Effector memory CD4-positive, alpha-beta T cell (primary cell): Measurements from ENCODE around the gene POLR2J2.
"Not testable (repeated sequence)": the region's sequence is repeated elsewhere in the genome, so short reads cannot be mapped to it uniquely, and the experiment has no call there.

Source experiments
- DNase-seq, 3 donors: peaks; one replicate each; pipeline ENCODE4 v3.0.0-alpha.2; 2020
- H3K27ac ChIP-seq: 2 replicates; pipeline ENCODE4 v1.7.0; 2013; ENCODE audit warnings: mild to moderate bottlenecking, low read length, moderate library complexity; ENCODE audit not compliant: insufficient read depth, poor library complexity, severe bottlenecking
- H3K27me3 ChIP-seq: replicated peaks from 2 replicates; pipeline ENCODE4 v1.7.0; 2013; ENCODE audit warnings: mild to moderate bottlenecking, low read length; ENCODE audit not compliant: insufficient read depth, control insufficient read depth, poor library complexity, severe bottlenecking
- H3K36me3 ChIP-seq: 2 replicates; pipeline ENCODE4 v1.7.0; 2013; ENCODE audit warnings: mild to moderate bottlenecking, low read length, moderate library complexity; ENCODE audit not compliant: control insufficient read depth, insufficient read depth
- H3K4me1 ChIP-seq: 2 replicates; pipeline ENCODE4 v1.7.0; 2013; ENCODE audit warnings: low read length, mild to moderate bottlenecking; ENCODE audit not compliant: control insufficient read depth, insufficient read depth, poor library complexity, severe bottlenecking
- H3K4me3 ChIP-seq: 2 replicates; pipeline ENCODE4 v1.7.0; 2013; ENCODE audit warnings: low read length, low read depth, mild to moderate bottlenecking; ENCODE audit not compliant: insufficient read depth, poor library complexity, severe bottlenecking
- H3K9me3 ChIP-seq: 2 replicates; pipeline ENCODE4 v1.7.0; 2013; ENCODE audit warnings: mild to moderate bottlenecking, low read length, moderate library complexity; ENCODE audit not compliant: control insufficient read depth

Gene POLR2J2

DNA sequence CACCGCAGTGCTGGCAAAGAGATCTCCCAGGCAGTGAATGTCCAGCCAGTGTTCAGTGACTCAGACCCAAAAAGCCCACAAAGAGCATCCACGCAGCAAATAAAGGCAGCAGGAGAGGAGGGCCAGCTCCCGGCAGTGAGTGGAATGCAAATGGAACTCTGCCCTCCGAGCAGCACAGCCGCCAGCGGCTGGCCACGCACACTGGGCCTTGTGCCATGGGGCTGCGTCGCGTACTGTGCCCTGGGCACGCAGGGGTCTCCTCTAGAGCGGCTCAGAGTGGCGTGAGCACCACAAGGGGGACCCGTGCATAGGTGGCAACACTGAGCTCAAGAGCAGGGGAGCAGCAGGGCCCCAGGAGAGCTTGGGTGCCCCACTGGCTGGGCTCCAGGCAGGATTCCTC, 3.9 kb downstream of the POLR2J2 start:
- not testable (repeated sequence) for H3K9me3 ChIP-seq, H3K27ac ChIP-seq, H3K27me3 ChIP-seq, H3K4me1 ChIP-seq, H3K4me3 ChIP-seq, H3K36me3 ChIP-seq, DNase-seq

DNA sequence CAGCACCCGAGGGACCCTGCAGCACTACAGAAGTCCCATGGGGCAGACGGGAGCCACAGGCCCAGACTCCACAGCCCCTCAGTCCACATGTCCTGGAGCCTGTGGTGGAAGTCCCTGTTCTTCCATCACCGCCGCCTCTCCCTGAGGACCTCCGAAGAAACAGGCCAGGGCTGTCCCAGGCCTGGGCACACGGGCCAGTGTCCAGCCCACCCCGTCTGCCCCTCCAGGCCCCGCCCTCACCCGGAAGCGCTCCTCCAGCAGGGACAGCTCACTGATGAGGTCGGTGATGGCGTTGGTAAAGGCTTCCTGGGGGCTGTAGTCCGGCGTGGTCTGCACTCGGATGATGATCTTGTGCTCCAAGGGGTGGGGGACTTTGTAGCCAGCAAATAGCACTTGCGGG, 4.6 kb downstream of the POLR2J2 start:
- H3K4me1 ChIP-seq, H3K9me3 ChIP-seq, H3K36me3 ChIP-seq, DNase-seq, H3K4me3 ChIP-seq, H3K27ac ChIP-seq, H3K27me3 ChIP-seq: not testable (repeated sequence)

DNA sequence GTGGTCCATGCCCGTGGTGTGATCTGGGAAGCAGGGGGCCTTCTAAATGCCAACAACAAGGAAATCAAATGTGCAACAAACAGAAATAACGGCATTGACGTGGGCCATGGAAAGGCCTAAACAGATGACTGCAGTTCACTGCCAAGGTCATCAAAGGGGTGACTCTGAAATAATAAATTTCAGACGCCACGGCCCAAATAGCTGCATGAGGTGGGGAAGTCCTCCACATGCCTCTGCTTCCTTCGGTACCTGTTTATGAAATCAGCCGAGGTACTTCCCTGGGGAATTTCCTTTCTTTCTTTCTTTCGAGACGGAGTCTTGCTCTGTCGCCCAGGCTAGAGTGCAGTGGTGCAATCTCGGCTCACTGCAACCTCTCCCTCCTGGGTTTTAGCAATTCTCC, 6.7 kb downstream of the POLR2J2 start:
- DNase-seq, H3K9me3 ChIP-seq, H3K36me3 ChIP-seq, H3K4me3 ChIP-seq, H3K4me1 ChIP-seq, H3K27me3 ChIP-seq, H3K27ac ChIP-seq: not testable (repeated sequence)

DNA sequence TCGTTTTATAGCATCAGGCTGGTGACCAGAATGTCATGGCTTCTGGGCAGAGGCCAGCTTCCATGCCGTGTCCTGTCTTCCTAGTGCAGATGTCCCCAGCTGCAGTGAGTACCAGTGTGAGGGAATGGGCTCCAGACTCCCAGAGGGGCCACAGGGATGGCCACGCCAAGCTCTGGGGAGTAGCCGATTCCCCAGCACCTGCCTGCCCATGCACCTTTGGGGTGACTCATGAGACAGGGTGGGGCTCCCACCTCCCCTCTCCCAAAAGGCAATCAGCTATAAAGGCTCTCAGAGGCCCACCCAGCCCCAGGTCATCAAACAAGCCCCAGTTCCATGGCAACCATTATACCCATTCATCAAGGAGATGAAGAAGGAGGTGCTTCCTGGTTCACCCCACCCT, 21.5 kb downstream of the POLR2J2 start, which contains the start of gene SPDYE2B:
SPDYE2B (plus strand) TSS at position 396 of the 400 bp plus-strand sequence. CDS start 2,030 bp downstream, outside the sequence.
- H3K4me1 ChIP-seq, H3K9me3 ChIP-seq, H3K27me3 ChIP-seq, H3K36me3 ChIP-seq, DNase-seq, H3K4me3 ChIP-seq, H3K27ac ChIP-seq: not testable (repeated sequence)

DNA sequence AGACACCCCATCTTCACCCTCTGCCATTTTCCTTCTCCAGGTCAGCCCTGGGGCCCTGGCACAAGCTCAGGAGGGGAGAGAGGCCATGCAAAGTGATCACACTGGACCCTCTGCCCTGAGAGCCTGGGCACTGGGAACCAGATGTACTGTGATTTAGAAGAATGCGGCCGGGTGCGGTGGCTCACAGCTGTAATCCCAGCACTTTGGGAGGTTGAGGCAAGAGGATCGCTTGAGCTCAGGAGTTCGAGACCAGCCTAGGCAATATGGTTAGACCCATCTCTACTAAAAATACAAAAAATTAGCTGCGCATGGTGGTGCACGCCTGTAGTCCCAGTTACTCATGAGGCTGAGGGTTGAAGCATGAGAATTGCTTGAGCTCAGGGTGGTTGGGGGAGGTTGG, 23.6 kb downstream of the POLR2J2 start:
- not testable (repeated sequence) for H3K4me1 ChIP-seq, DNase-seq, H3K27me3 ChIP-seq, H3K36me3 ChIP-seq, H3K27ac ChIP-seq, H3K4me3 ChIP-seq, H3K9me3 ChIP-seq

DNA sequence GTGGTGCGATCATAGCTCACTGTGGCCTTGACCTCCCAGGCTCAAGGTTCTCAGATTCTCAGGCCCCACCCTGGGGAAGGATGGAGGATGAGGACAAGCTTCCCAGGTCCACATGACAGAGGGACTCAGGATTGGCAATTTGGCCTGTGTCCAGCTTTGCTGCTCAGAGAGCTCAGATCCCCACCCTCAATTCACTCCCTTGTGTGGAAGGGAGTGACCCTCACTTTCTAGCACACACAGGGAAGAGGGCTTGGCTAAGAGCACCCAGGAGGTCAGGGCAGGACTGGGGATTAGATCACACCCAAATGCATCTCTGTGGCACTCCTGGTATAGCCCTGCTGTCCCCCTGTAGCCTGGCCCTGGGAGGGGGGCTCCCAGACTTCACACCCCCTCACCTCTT, 28.1 kb downstream of the POLR2J2 start:
- not testable (repeated sequence) for H3K27ac ChIP-seq, H3K9me3 ChIP-seq, H3K27me3 ChIP-seq

DNA sequence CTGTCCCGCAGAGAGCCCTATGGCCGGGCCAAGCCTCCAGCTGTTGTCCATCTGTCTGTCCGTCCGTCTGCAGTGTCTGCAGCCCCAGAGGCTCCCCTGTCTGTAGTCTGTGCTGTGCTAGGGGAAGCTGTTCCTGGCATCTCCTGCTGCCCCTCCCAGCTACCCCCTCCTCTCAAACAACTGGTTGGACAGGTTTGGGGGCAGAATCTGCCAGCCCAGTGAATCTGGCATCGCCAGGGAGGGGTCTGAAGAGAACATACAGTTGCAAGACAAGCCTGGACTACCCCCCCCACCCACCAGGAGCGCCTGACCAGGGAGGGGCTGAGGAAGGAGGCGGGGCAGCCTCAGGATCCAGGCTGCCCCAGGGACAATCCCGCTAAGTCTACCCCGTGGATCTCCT, 28.8 kb downstream of the POLR2J2 start, which contains the start of gene UPK3BL1:
UPK3BL1 (minus strand) TSS at position 101 of the 400 bp plus-strand sequence; CDS start at position 51, 50 bp downstream.
- H3K27me3 ChIP-seq, H3K36me3 ChIP-seq, H3K27ac ChIP-seq, H3K4me1 ChIP-seq, DNase-seq, H3K9me3 ChIP-seq, H3K4me3 ChIP-seq: not testable (repeated sequence)

More for the DNA sequence above, 28.1 kb downstream of the POLR2J2 start:
- H3K4me1 ChIP-seq, DNase-seq, H3K4me3 ChIP-seq, H3K36me3 ChIP-seq: not testable (repeated sequence)

DNA sequence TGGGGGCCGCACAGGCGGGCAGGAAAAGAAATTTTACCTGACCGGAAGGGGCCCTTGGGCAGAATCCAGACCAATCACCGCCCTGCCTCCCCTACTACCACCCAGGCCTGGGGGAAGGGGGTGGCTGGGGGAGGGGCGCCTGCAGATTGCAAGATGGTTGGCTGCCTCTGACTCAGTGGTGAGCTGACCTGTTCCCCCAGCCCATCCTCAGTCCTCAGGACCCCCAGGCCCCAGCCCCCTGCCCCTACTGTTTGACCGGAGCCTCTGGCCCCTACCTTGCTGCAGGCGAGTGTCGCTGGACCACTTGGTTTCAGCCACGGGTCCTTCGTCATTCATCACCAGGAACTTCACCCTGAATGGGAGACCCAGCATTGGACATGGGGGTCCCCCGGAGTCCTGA, 32.6 kb downstream of the POLR2J2 start:
- not testable (repeated sequence) for H3K4me3 ChIP-seq, H3K4me1 ChIP-seq, H3K36me3 ChIP-seq, DNase-seq, H3K9me3 ChIP-seq, H3K27ac ChIP-seq, H3K27me3 ChIP-seq

DNA sequence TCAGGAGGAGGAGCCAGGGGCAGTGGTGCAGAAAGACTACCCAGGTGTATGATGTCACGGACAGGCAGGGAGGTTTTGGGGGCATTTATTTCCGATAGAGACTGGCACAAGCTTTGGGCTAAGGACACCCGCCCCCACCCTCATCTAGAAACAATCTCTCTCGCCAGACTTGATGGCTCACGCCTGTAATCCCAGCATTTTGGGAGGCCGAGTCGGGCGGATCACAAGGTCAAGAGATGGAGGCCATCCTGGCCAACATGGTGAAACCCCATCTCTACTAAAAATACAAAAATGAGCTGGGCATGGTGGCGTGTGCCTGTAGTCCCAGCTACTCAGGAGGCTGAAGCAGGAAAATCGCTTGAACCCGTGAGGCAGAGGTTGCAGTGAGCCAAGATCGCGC, 34.5 kb downstream of the POLR2J2 start:
- not testable (repeated sequence) for DNase-seq, H3K27ac ChIP-seq, H3K27me3 ChIP-seq, H3K4me3 ChIP-seq, H3K9me3 ChIP-seq, H3K36me3 ChIP-seq, H3K4me1 ChIP-seq

DNA sequence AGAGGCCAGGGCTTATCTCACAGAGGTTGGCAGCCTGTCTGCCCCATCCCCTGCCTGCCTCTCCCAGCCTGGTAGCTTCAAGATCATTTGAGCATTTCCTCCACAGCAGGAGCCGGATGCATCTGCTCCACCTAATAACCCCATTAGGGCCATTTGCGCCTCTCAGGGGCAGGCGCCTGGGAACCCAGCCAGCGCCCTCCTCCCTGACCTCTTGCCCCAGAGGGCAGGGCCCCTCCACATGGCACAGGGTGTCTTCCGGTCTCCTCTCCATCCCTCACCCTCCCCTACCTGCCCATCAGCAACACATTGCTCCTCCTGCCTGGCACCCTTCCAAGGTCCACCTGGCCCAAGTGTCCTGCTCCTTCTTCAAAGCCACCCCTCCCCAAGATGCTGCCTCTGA, 36.1 kb downstream of the POLR2J2 start:
- H3K36me3 ChIP-seq, H3K27ac ChIP-seq, H3K4me3 ChIP-seq, H3K27me3 ChIP-seq, H3K4me1 ChIP-seq, DNase-seq, H3K9me3 ChIP-seq: not testable (repeated sequence)

DNA sequence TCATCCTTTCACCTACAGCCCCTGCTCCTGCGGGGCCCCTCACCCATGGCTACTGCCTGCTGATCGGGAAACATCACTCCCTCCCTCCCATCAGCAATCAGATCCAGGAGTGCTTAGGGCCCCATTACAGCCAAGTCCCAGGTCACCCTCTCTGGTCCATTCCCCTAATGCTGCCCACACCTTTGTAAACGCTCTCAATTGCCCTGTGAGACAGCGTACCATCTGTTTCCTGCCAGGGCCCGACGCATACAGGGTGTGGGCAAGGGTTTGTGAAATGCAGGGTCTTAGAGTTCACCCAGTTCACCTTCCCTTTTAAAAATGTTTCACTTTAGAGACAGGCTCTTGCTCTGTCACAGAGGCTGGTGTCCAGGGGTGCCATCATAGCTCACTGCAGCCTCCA, 37.2 kb downstream of the POLR2J2 start:
- not testable (repeated sequence) for DNase-seq, H3K27ac ChIP-seq, H3K9me3 ChIP-seq, H3K4me1 ChIP-seq, H3K36me3 ChIP-seq, H3K27me3 ChIP-seq, H3K4me3 ChIP-seq
